GM18867 (cell line): ENCODE data around the gene NME3.

Experiments used
- ATAC-seq: cut with Tn5 transposase; IDR thresholded peaks from one replicate; pipeline ENCODE4 v1.9.1; 2021; ENCODE audit warnings: mild to moderate bottlenecking, moderate library complexity; ENCODE audit not compliant: unreplicated experiment

The NME3 gene

DNA sequence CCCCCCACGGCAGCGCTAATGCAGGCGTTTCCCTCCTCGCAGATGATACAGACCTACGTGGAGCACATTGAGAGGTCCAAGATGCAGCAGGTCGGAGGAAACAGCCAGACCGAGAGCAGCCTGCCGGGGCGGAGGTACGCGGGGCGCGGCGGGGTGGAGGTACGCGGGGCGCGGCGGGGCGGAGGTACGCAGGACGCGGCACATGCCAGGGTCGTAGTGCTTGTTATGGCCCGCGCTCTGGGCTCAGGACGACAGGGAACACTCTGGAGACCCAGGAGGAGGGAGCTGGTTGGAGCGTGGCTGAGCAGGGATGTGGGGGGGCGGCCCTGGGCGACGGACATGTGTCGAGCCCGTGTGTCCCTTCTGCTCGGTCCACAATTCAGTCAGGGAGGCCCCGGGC is 41.9 kb downstream of the NME3 start:
- no peak for ATAC-seq

GRCh38 chr16:1729026-1729425 is 42.3 kb downstream of the NME3 start:
- no peak for ATAC-seq

GRCh38 chr16:1727651-1728624 is 43.4 kb downstream of the NME3 start:
- ATAC-seq: no peak

DNA sequence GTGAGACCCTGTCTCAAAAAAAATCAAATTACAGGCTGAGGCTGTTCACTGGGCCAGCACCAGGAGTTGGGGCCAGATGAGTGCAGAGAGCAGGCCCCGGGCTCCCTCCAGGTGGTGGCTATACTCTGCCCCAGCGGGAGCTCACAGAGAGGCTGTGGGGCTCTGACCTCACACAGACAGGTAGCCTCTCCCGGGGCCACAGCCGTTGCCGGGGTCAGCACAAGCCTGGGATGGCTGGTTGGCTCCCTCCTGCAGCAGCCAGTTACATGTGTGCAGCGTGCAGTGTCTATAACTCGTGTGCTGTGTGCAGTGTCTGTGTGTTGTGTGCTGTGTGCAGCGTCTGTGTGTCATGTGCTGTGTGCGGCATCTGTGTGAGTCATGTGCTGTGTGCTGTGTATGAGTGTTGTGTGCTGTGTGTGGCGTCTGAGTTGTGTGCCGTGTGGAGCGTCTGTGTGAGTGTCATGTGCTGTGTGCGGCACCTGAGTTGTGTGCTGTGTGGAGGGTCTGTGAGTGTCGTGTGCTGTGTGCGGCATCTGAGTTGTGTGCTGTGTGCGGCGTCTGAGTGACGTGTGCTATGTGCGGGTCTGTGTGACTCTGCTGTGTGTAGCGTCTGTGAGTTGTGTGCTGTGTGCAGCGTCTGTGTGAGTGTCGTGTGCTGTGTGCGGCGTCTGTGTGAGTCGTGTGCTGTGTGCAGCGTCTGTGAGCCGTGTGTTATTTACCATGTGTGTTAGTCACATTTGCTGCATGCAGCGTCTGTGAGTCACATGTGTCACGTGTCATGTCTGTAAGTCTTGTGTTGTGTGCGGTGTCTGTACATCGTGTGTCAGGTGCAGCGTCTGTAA is 44.5 kb downstream of the NME3 start:
- ATAC-seq: no peak

DNA sequence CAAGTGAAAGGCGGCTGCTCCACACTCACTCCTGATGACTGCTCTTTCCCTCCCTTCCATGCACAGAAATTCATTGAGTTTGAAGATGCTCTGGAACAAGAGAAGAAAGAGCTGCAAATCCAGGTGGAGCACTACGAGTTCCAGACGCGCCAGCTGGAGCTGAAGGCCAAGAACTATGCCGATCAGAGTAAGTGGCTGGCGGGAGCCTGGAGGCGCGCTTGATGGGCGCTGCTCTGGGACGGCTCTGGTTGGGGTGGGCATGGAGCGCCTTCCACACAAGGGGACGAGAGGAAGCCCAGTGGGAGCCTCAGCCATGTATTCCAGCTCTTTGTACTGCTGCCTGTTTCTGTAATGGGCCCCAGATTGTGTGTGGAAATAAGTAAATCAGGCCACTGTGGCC is 46.9 kb downstream of the NME3 start:
- ATAC-seq: no peak

- ATAC-seq: no peak
These were observed 47.7 kb downstream of the NME3 start for GRCh38 chr16:1723450-1724147.

GRCh38 chr16:1721372-1721771 is 50.0 kb downstream of the NME3 start:
- ATAC-seq: no peak
